SW 1271 (cell line): ENCODE data around the gene DNAI7.

ENCODE experiments used
- DNase-seq, 2 experiments: peaks; one replicate each; lab custom pipeline; 2025; lab: John Stamatoyannopoulos, UW

DNAI7 gene

GRCh38 chr12:25100194-25101091, 94.5 kb downstream of the DNAI7 start:
- DNase-seq, result no peak

GRCh38 chr12:25099010-25099409, 96.0 kb downstream of the DNAI7 start:
- DNase-seq, result no peak

- DNase-seq, result no peak
Measured at GRCh38 chr12:25089738-25090137, 105.2 kb downstream of the DNAI7 start.

GRCh38 chr12:25087596-25087995, 107.4 kb downstream of the DNAI7 start:
- DNase-seq, result no peak

- DNase-seq, result no peak
Measured at GRCh38 chr12:25084816-25085215, 110.1 kb downstream of the DNAI7 start.

- no peak for DNase-seq
Measured at GRCh38 chr12:25083211-25083610, 111.7 kb downstream of the DNAI7 start.

GRCh38 chr12:25082628-25083027, 112.3 kb downstream of the DNAI7 start:
- no peak for DNase-seq

GRCh38 chr12:25079393-25079792, 115.6 kb downstream of the DNAI7 start:
- no peak for DNase-seq

- DNase-seq, result no peak
Measured at GRCh38 chr12:25074954-25075353, 120.0 kb downstream of the DNAI7 start.

- DNase-seq, result no peak
Measured at GRCh38 chr12:25074113-25074512, 120.8 kb downstream of the DNAI7 start.

GRCh38 chr12:25072906-25073650, 121.9 kb downstream of the DNAI7 start:
- no peak for DNase-seq

GRCh38 chr12:25071366-25071765, 123.6 kb downstream of the DNAI7 start:
- DNase-seq, result no peak

- no peak for DNase-seq
Measured at GRCh38 chr12:25069224-25069623, 125.7 kb downstream of the DNAI7 start.

- DNase-seq, result no peak
Measured at GRCh38 chr12:25065035-25065434, 129.9 kb downstream of the DNAI7 start.

- DNase-seq, result no peak
Measured at GRCh38 chr12:25063873-25064628, 130.9 kb downstream of the DNAI7 start.

- DNase-seq, result no peak
Measured at GRCh38 chr12:25058658-25059058, 136.3 kb downstream of the DNAI7 start.
